Raji (cell line): Measurements from ENCODE around the gene OSBPL2.

Source experiments
- POLR2A ChIP-seq: IDR thresholded peaks from 2 replicates; pipeline ENCODE4 v1.6.1; 2011; ENCODE audit warnings: low read depth, low read length, control low read depth; ENCODE audit not compliant: insufficient read depth

Gene OSBPL2

GRCh38 chr20:62285722-62286121 lies 47.4 kb downstream of the OSBPL2 start:
- no peak for TF ChIP-seq POLR2A

GRCh38 chr20:62286493-62287064 lies 48.3 kb downstream of the OSBPL2 start:
- TF ChIP-seq POLR2A = no peak

- no peak for TF ChIP-seq POLR2A
These were observed 48.8 kb downstream of the OSBPL2 start for GRCh38 chr20:62287129-62287528.

- TF ChIP-seq POLR2A = no peak
These were observed 49.6 kb downstream of the OSBPL2 start for GRCh38 chr20:62287759-62288534.

GRCh38 chr20:62288535-62289105 lies 50.3 kb downstream of the OSBPL2 start:
- no peak for TF ChIP-seq POLR2A

GRCh38 chr20:62289131-62289530 lies 50.8 kb downstream of the OSBPL2 start:
- TF ChIP-seq POLR2A = no peak

- TF ChIP-seq POLR2A = no peak
These were observed 51.6 kb downstream of the OSBPL2 start for GRCh38 chr20:62289898-62290297.

- no peak for TF ChIP-seq POLR2A
These were observed 53.1 kb downstream of the OSBPL2 start for GRCh38 chr20:62291251-62292066.

GRCh38 chr20:62292108-62292507 lies 53.8 kb downstream of the OSBPL2 start:
- TF ChIP-seq POLR2A = no peak

- no peak for TF ChIP-seq POLR2A
These were observed 54.9 kb downstream of the OSBPL2 start for GRCh38 chr20:62293111-62293784.

- TF ChIP-seq POLR2A = no peak
These were observed 55.6 kb downstream of the OSBPL2 start for GRCh38 chr20:62293946-62294345.

GRCh38 chr20:62294516-62294915 lies 56.2 kb downstream of the OSBPL2 start:
- TF ChIP-seq POLR2A = no peak

GRCh38 chr20:62296724-62297448 lies 58.6 kb downstream of the OSBPL2 start:
- no peak for TF ChIP-seq POLR2A
